Neural cell (in vitro differentiated cells): ENCODE measurements around the gene SH3RF3. TPM values are rescaled to one million over a fixed set of nuclear protein-coding genes. Genes with fewer than 3 reads are reported as not detected.

Experiments used
- H2AFZ ChIP-seq: fragments of 200-600, 300-800 bp; sonication (generic), shearing (Covaris generic); 2 replicates; pipeline ENCODE4 v1.6.0; 2014; ENCODE audit warnings: low read depth, mild to moderate bottlenecking, antibody characterized with exemption, low read length, moderate library complexity
- H3F3A ChIP-seq: fragments of 200-600 bp; shearing (Covaris generic); 2 replicates; pipeline ENCODE4 v1.6.1; 2016; ENCODE audit warnings: mild to moderate bottlenecking, moderate library complexity, mixed read lengths, antibody characterized with exemption, low read length; ENCODE audit not compliant: insufficient read depth, poor library complexity, severe bottlenecking
- H3K27ac ChIP-seq: fragments of 200-600, 300-800 bp; sonication (generic), shearing (Covaris generic); 2 replicates; pipeline ENCODE4 v1.5.1; 2014; ENCODE audit warnings: mild to moderate bottlenecking, low read length, moderate library complexity
- H3K27me3 ChIP-seq: fragments of 300-800, 200-600 bp; sonication (generic), shearing (Covaris generic); 2 replicates; pipeline ENCODE4 v1.6.0; 2014; ENCODE audit warnings: mild to moderate bottlenecking, low read depth, low read length, moderate library complexity; ENCODE audit not compliant: insufficient read depth
- H3K36me3 ChIP-seq: fragments of 300-800, 200-600 bp; sonication (generic), shearing (Covaris generic); 2 replicates; pipeline ENCODE4 v1.5.1; 2014; ENCODE audit warnings: mild to moderate bottlenecking, antibody characterized with exemption, low read length, moderate library complexity; ENCODE audit not compliant: insufficient read depth
- H3K4me2 ChIP-seq: fragments of 300-800, 200-600 bp; sonication (generic), shearing (Covaris generic); 2 replicates; pipeline ENCODE4 v1.6.0; 2014; ENCODE audit warnings: mild to moderate bottlenecking, low read length
- H3K4me3 ChIP-seq: fragments of 300-800, 200-600 bp; sonication (generic), shearing (Covaris generic); 2 replicates; pipeline ENCODE4 v1.5.1; 2014; ENCODE audit warnings: mild to moderate bottlenecking, low read length, moderate library complexity
- H3K79me2 ChIP-seq: fragments of 200-600 bp; shearing (Covaris generic); replicated peaks from 2 replicates; pipeline ENCODE4 v1.6.0; 2014; ENCODE audit warnings: mild to moderate bottlenecking, low read length, moderate library complexity; ENCODE audit not compliant: insufficient read depth
- H3K9ac ChIP-seq: fragments of 300-800, 200-600 bp; sonication (generic), shearing (Covaris generic); 2 replicates; pipeline ENCODE4 v1.6.1; 2016; ENCODE audit warnings: mild to moderate bottlenecking, low read length, mixed read lengths
- H3K9me2 ChIP-seq: fragments of 200-600 bp; shearing (Covaris generic); 2 replicates; pipeline ENCODE4 v1.6.1; 2016; ENCODE audit warnings: mild to moderate bottlenecking, low read length, mixed read lengths; ENCODE audit not compliant: insufficient read depth
- H3K9me3 ChIP-seq: fragments of 200-600, 300-800 bp; sonication (generic), shearing (Covaris generic); 2 replicates; pipeline ENCODE4 v1.6.1; 2016; ENCODE audit warnings: mild to moderate bottlenecking, mixed run types, low read length, moderate library complexity, mixed read lengths
- H4K20me1 ChIP-seq: fragments of 200-600 bp; shearing (Covaris generic); 2 replicates; pipeline ENCODE4 v1.6.1; 2016; ENCODE audit warnings: mild to moderate bottlenecking, mixed run types; ENCODE audit not compliant: insufficient read depth
- EP300 ChIP-seq: fragments of 450-650 bp; conservative IDR thresholded peaks from 2 replicates; pipeline ENCODE4 v1.6.1; 2014; ENCODE audit warnings: antibody characterized with exemption, mild to moderate bottlenecking, moderate library complexity; ENCODE audit not compliant: poor library complexity, severe bottlenecking
- EZH2 ChIP-seq: fragments of 200-600, 300-800 bp; shearing (Covaris generic), sonication (generic); IDR thresholded peaks from 2 replicates; pipeline ENCODE4 v1.6.1; 2014; ENCODE audit warnings: antibody characterized with exemption, low read length, borderline replicate concordance, mild to moderate bottlenecking; ENCODE audit not compliant: insufficient read depth, poor library complexity, severe bottlenecking
- MXI1 ChIP-seq: fragments of 450-650 bp; conservative IDR thresholded peaks from 2 replicates; pipeline ENCODE4 v1.6.1; 2014; ENCODE audit warnings: antibody characterized with exemption, mild to moderate bottlenecking; ENCODE audit not compliant: poor library complexity, severe bottlenecking
- POLR2AphosphoS5 ChIP-seq: IDR thresholded peaks from 2 replicates; pipeline ENCODE4 v1.6.1; 2012
- RAD21 ChIP-seq: fragments of 450-650 bp; conservative IDR thresholded peaks from 2 replicates; pipeline ENCODE4 v1.6.1; 2014; ENCODE audit warnings: antibody characterized with exemption, mild to moderate bottlenecking, moderate library complexity
- REST ChIP-seq: IDR thresholded peaks from 2 replicates; pipeline ENCODE4 v1.6.1; 2012; ENCODE audit warnings: borderline replicate concordance
- SMC3 ChIP-seq: fragments of 450-650 bp; conservative IDR thresholded peaks from 2 replicates; pipeline ENCODE4 v1.6.1; 2014; ENCODE audit warnings: antibody characterized with exemption, mild to moderate bottlenecking, moderate library complexity; ENCODE audit not compliant: poor library complexity
- TAF1 ChIP-seq: IDR thresholded peaks from 2 replicates; pipeline ENCODE4 v1.6.1; 2012; ENCODE audit warnings: low read depth
- polyA plus RNA-seq: library from polyadenylated mRNA; depleted of rRNA; stranded (reverse); fragments of >200 nt; gene quantifications from 2 replicates; pipeline ENCODE4 v1.2.3, GENCODE V29; 2014
- TF ChIP-seq, protein P1 (sequence below): fragments of 450-650 bp; IDR thresholded peaks from 2 replicates; pipeline ENCODE4 v1.5.1; 2014; ENCODE audit warnings: antibody characterized with exemption, mild to moderate bottlenecking, moderate library complexity; ENCODE audit not compliant: poor library complexity, severe bottlenecking

Gene SH3RF3
- polyA plus RNA-seq, 1 donor from 2014 or later, result 0.53 TPM

- H3K9me2 ChIP-seq, result no peaks in the 10 kb centered on the region
- H3F3A ChIP-seq, result no peaks in the 10 kb centered on the region
- TF ChIP-seq POLR2AphosphoS5 (no peak), REST (no peak), RAD21 (no peak), SMC3 (no peak), EP300 (no peak), MXI1 (no peak), TAF1 (no peak), EZH2 (no peak)
- TF ChIP-seq, protein P1, sequence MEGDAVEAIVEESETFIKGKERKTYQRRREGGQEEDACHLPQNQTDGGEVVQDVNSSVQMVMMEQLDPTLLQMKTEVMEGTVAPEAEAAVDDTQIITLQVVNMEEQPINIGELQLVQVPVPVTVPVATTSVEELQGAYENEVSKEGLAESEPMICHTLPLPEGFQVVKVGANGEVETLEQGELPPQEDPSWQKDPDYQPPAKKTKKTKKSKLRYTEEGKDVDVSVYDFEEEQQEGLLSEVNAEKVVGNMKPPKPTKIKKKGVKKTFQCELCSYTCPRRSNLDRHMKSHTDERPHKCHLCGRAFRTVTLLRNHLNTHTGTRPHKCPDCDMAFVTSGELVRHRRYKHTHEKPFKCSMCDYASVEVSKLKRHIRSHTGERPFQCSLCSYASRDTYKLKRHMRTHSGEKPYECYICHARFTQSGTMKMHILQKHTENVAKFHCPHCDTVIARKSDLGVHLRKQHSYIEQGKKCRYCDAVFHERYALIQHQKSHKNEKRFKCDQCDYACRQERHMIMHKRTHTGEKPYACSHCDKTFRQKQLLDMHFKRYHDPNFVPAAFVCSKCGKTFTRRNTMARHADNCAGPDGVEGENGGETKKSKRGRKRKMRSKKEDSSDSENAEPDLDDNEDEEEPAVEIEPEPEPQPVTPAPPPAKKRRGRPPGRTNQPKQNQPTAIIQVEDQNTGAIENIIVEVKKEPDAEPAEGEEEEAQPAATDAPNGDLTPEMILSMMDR, result no peak
- H3K36me3 ChIP-seq, result no peaks in the 10 kb centered on the region
- H3K9me3 ChIP-seq, result no peaks in the 10 kb centered on the region
- no peaks in the 10 kb centered on the region for H4K20me1 ChIP-seq
- H2AFZ ChIP-seq, result no peak overlapping the region
- H3K9ac ChIP-seq, result no peak overlapping the region
- H3K79me2 ChIP-seq, result no peaks in the 10 kb centered on the region
- no peaks in the 10 kb centered on the region for H3K27me3 ChIP-seq
- H3K27ac ChIP-seq, result no peak overlapping the region
- no peak overlapping the region for H3K4me3 ChIP-seq
- no peak overlapping the region for H3K4me2 ChIP-seq
Observed at GRCh38 chr2:109422071-109422757, 293.2 kb downstream of the SH3RF3 start.

- Histone ChIP-seq H3K4me2 (no peak overlapping the region), H3K9me2 (no peaks in the 10 kb centered on the region), H4K20me1 (no peaks in the 10 kb centered on the region), H3K27me3 (no peaks in the 10 kb centered on the region), H2AFZ (no peak overlapping the region), H3K4me3 (no peak overlapping the region), H3K79me2 (no peaks in the 10 kb centered on the region), H3F3A (no peaks in the 10 kb centered on the region), H3K9me3 (no peaks in the 10 kb centered on the region), H3K36me3 (no peaks in the 10 kb centered on the region), H3K9ac (no peak overlapping the region), H3K27ac (no peak overlapping the region)
- TF ChIP-seq EZH2, result no peak
- TF ChIP-seq, protein P1, result no peak
- TF ChIP-seq RAD21, result no peak
- no peak for TF ChIP-seq TAF1
- no peak for TF ChIP-seq REST
- TF ChIP-seq POLR2AphosphoS5, result no peak
- TF ChIP-seq EP300, result no peak
- no peak for TF ChIP-seq SMC3
- no peak for TF ChIP-seq MXI1
Observed at GRCh38 chr2:109422758-109423500, 293.9 kb downstream of the SH3RF3 start.
